ENCODE measurements around the gene ARHGAP9.
"Not testable (repeated sequence)": the region's sequence is repeated elsewhere in the genome, so short reads cannot be mapped to it uniquely, and the experiment has no call there.

ARHGAP9 gene

DNA sequence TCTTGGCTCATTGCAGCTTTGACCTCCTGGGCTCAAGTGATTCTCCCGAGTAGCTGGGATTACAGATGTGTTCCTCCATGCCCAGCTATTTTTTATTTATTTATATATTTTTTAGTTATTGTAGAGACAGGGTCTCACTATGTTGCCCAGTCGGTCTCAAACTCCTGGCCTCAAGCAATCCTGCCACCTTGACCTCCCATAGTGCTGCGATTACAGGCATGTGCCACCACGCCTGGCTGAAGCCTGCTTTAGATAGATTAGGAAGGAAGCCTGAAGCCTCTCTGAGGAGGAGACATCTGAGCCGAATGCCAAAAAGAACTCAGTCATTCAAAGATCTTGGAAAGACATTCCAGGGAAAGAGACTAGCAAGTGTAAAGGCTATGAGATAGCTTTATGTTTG is 34.9 kb downstream of the ARHGAP9 start:
- POLR2A ChIA-PET, result no interaction called here

DNA sequence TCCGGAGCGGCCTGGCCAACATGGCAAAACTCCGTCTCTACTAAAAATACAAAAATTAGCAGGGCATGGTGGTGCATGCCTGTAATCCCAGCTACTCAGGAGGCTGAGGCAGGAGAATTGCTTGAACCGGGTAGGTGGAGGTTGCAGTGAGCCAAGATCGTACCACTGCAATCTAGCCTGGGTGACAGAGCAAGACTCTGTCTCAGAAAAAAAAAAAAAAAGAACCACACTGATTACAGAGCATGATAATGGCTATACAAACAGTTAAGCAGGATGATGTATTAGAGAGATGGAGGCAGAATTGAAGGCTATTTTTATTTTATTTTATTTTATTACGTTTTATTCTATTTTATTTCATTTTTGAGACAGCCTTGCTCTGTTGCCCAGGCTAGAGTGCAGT is 35.3 kb downstream of the ARHGAP9 start:
- H3K9me3 ChIP-seq (ENCODE audit: control insufficient read depth, insufficient read depth, low read depth, low read length); H3K36me3 ChIP-seq (ENCODE audit: control insufficient read depth in 2 of 2, insufficient read depth in 1 of 2, low read length in 2 of 2); H3K27ac ChIP-seq (ENCODE audit: extremely low read depth, low read depth, low read length); H3K4me3 ChIP-seq (ENCODE audit: low read depth, low read length); H3K4me1 ChIP-seq (ENCODE audit: control insufficient read depth, insufficient read depth, low read length); POLR2A ChIA-PET: not testable (repeated sequence)
- TF ChIP-seq, protein P1, sequence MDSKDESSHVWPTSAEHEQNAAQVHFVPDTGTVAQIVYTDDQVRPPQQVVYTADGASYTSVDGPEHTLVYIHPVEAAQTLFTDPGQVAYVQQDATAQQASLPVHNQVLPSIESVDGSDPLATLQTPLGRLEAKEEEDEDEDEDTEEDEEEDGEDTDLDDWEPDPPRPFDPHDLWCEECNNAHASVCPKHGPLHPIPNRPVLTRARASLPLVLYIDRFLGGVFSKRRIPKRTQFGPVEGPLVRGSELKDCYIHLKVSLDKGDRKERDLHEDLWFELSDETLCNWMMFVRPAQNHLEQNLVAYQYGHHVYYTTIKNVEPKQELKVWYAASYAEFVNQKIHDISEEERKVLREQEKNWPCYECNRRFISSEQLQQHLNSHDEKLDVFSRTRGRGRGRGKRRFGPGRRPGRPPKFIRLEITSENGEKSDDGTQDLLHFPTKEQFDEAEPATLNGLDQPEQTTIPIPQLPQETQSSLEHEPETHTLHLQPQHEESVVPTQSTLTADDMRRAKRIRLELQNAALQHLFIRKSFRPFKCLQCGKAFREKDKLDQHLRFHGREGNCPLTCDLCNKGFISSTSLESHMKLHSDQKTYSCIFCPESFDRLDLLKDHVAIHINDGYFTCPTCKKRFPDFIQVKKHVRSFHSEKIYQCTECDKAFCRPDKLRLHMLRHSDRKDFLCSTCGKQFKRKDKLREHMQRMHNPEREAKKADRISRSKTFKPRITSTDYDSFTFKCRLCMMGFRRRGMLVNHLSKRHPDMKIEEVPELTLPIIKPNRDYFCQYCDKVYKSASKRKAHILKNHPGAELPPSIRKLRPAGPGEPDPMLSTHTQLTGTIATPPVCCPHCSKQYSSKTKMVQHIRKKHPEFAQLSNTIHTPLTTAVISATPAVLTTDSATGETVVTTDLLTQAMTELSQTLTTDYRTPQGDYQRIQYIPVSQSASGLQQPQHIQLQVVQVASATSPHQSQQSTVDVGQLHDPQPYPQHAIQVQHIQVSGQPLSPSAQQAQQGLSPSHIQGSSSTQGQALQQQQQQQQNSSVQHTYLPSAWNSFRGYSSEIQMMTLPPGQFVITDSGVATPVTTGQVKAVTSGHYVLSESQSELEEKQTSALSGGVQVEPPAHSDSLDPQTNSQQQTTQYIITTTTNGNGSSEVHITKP (tag by site-specific recombination; IDR thresholded peaks at IDR 0.05), result peak; percentile 77
- CTCF ChIA-PET, result interaction anchor here (0.5 to 1.6 kb wide), 3 partner anchors 9 to 162 kb away, joined by 8 to 12 read pairs (median 8); partner anchors contain the start of gene INHBE

More for the DNA sequence above, 34.9 kb downstream of the ARHGAP9 start:
- Histone ChIP-seq H3K9me3 (ENCODE audit: control insufficient read depth, insufficient read depth, low read depth, low read length) (no peaks in the 10 kb centered on the region), H3K4me1 (ENCODE audit: control insufficient read depth, insufficient read depth, low read length) (no peaks in the 10 kb centered on the region), H3K36me3 (ENCODE audit: control insufficient read depth in 2 of 2, insufficient read depth in 1 of 2, low read length in 2 of 2) (no peaks in the 10 kb centered on the region), H3K27ac (ENCODE audit: extremely low read depth, low read depth, low read length) (no peak overlapping the region), H3K4me3 (ENCODE audit: low read depth, low read length) (no peak overlapping the region)
- CTCF ChIA-PET, result interaction anchor here (0.6 to 1.6 kb wide), 3 partner anchors 8 to 168 kb away, joined by 4 to 12 read pairs (median 8); partner anchors contain the start of gene INHBE
- TF ChIP-seq, protein P1 (tag by site-specific recombination; IDR thresholded peaks at IDR 0.05), result 0 out of 2 replicates have a peak, but pooled peaks have one; percentile 2
- TF ChIP-seq MZF1 (tag by site-specific recombination; IDR thresholded peaks at IDR 0.05; ENCODE audit: borderline replicate concordance) (no peak), ZNF121 (tag by site-specific recombination; IDR thresholded peaks at IDR 0.05) (peak; percentile 81), ZNF23 (tag by site-specific recombination; IDR thresholded peaks at IDR 0.05; ENCODE audit: borderline replicate concordance) (no peak), ZNF248 (tag by site-specific recombination; IDR thresholded peaks at IDR 0.05) (no peak)

DNA sequence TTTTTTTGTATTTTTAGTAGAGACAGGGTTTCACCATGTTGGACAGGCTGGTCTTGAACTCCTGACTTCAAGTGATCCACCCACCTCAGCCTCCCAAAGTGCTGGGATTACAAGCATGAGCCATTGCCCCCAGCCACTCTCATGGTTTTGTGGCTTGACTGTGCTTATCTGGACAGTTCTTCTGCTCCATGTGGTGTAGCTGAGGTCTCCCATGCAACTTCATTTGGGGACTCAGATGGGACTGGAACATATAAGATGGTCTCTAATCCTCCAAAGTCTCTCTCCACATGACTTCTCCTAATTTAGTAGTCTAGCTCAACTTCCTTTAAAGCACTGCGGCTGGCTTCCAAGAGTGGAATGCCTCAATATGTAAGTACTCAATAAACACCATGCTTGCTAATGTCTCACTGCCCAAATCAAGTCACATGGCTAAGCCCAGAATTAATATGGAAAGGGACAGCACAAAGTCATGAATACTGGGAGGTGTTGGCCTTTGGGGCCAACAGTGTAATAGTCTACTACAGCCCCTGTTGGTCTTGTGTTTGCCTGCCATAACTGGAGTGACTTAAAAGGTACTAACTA is 37.7 kb downstream of the ARHGAP9 start:
- POLR2A ChIA-PET, result interaction anchor here (1.1 kb wide), 1 partner anchor 13 kb away, joined by 4 read pairs; the partner anchor contains the start of gene INHBE

More for the DNA sequence above, 37.7 kb downstream of the ARHGAP9 start:
- CTCF ChIA-PET, result interaction anchor here (1.1 to 1.3 kb wide), 3 partner anchors 11 to 17 kb away, joined by 3 to 5 read pairs (median 4); partner anchors contain the start of gene INHBE
- Histone ChIP-seq H3K27ac (ENCODE audit: extremely low read depth, low read depth, low read length) (no peak overlapping the region), H3K4me3 (ENCODE audit: low read depth, low read length) (no peak overlapping the region), H3K9me3 (ENCODE audit: control insufficient read depth, insufficient read depth, low read depth, low read length) (no peaks in the 10 kb centered on the region), H3K36me3 (ENCODE audit: control insufficient read depth in 2 of 2, insufficient read depth in 1 of 2, low read length in 2 of 2) (no peaks in the 10 kb centered on the region), H3K4me1 (ENCODE audit: control insufficient read depth, insufficient read depth, low read length) (no peaks in the 10 kb centered on the region)
- TF ChIP-seq, protein P2, sequence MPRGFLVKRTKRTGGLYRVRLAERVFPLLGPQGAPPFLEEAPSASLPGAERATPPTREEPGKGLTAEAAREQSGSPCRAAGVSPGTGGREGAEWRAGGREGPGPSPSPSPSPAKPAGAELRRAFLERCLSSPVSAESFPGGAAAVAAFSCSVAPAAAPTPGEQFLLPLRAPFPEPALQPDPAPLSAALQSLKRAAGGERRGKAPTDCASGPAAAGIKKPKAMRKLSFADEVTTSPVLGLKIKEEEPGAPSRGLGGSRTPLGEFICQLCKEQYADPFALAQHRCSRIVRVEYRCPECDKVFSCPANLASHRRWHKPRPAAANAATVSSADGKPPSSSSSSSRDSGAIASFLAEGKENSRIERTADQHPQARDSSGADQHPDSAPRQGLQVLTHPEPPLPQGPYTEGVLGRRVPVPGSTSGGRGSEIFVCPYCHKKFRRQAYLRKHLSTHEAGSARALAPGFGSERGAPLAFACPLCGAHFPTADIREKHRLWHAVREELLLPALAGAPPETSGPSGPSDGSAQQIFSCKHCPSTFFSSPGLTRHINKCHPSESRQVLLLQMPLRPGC (tag by site-specific recombination; IDR thresholded peaks at IDR 0.05), result no peak
- TF ChIP-seq ZNF707 (tag by site-specific recombination; IDR thresholded peaks at IDR 0.05), result no peak

Data from HEK293 (cell line).